Measurements from ENCODE around the gene HOXD8.

The HOXD8 gene

GRCh38 chr2:176129813-176130146 is 275 bp downstream of the HOXD8 start:
- no peak for DNase-seq (ENCODE audit: low read depth in 2 of 2)

- DNase-seq (ENCODE audit: low read depth in 2 of 2), result peak; percentile 97
Observed at GRCh38 chr2:176130147-176130956, 847 bp downstream of the HOXD8 start.

- no peak for DNase-seq (ENCODE audit: low read depth in 2 of 2)
Observed at GRCh38 chr2:176130957-176131847, 1.7 kb downstream of the HOXD8 start.

- DNase-seq (ENCODE audit: low read depth in 2 of 2), result no peak
Observed at GRCh38 chr2:176131848-176132158, 2.3 kb downstream of the HOXD8 start.

GRCh38 chr2:176132205-176133171 is 3.0 kb downstream of the HOXD8 start:
- DNase-seq (ENCODE audit: low read depth in 2 of 2), result no peak

- no peak for DNase-seq (ENCODE audit: low read depth in 2 of 2)
Observed at GRCh38 chr2:176133389-176133788, 3.9 kb downstream of the HOXD8 start.

GRCh38 chr2:176134035-176134434 is 4.5 kb downstream of the HOXD8 start:
- no peak for DNase-seq (ENCODE audit: low read depth in 2 of 2)

- DNase-seq (ENCODE audit: low read depth in 2 of 2), result no peak
Observed at GRCh38 chr2:176135035-176135440, 5.5 kb downstream of the HOXD8 start.

- no peak for DNase-seq (ENCODE audit: low read depth in 2 of 2)
Observed at GRCh38 chr2:176136374-176137251, 7.1 kb downstream of the HOXD8 start.

- no peak for DNase-seq (ENCODE audit: low read depth in 2 of 2)
Observed at GRCh38 chr2:176137252-176137580, 7.7 kb downstream of the HOXD8 start.

- no peak for DNase-seq (ENCODE audit: low read depth in 2 of 2)
Observed at GRCh38 chr2:176137906-176138305, 8.4 kb downstream of the HOXD8 start.

- DNase-seq (ENCODE audit: low read depth in 2 of 2), result no peak
Observed at GRCh38 chr2:176138526-176138922, 9.0 kb downstream of the HOXD8 start.

GRCh38 chr2:176138923-176139660 is 9.6 kb downstream of the HOXD8 start:
- DNase-seq (ENCODE audit: low read depth in 2 of 2), result no peak

GRCh38 chr2:176139661-176140512 is 10.4 kb downstream of the HOXD8 start:
- DNase-seq (ENCODE audit: low read depth in 2 of 2), result no peak

- no peak for DNase-seq (ENCODE audit: low read depth in 2 of 2)
Observed at GRCh38 chr2:176140513-176141317, 11.2 kb downstream of the HOXD8 start.

- DNase-seq (ENCODE audit: low read depth in 2 of 2), result no peak
Observed at GRCh38 chr2:176142281-176142680, 12.8 kb downstream of the HOXD8 start.

GRCh38 chr2:176145085-176145969 is 15.8 kb downstream of the HOXD8 start:
- DNase-seq (ENCODE audit: low read depth in 2 of 2), result no peak

GRCh38 chr2:176146101-176146500 is 16.6 kb downstream of the HOXD8 start:
- no peak for DNase-seq (ENCODE audit: low read depth in 2 of 2)
